Measurements from ENCODE around the gene PPP2CA. TPM values are rescaled to one million over a fixed set of nuclear protein-coding genes. Genes with fewer than 3 reads are reported as not detected.

The PPP2CA gene
- polyA plus RNA-seq, 1 donor, result 120 TPM

DNA sequence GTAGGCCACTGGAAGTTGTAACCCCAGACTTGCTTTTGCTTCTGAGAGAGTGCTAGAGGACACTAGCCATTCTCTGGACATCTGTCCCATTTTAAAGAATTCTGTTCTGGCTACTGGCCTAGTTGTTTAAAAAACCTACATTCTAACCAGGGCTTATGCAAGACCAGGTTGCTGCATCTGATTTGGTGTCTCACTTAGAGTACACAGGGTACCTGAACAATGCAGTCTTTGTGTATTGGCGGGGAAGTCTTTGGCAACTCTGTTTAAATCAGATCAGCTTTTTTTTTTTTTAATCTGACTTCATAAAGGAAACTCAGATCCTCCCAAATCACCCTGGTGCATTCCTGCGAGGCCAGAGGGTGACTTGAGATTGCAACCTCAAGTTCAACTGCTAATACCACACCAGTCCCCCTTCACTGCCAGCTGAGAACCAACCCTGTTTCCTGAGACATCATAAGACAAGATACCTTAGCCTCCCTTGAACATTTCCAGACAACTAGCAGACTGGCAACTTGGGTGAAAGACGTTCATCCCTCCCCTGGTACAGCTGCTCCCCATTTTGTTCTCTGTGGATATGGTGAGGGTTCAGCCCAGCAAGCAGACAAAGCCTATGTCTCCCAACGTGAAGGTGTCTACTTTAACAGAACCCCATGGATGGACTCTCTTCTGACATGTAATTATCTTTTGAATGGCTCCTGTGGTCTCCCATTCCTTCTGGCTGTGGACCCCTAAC lies 76.1 kb downstream of the PPP2CA start:
- no peak overlapping the region for H3K4me3 ChIP-seq (ENCODE audit: low read length)
- peaks cover 80% of the 10 kb centered on the region for H3K36me3 ChIP-seq (ENCODE audit: control insufficient read depth, insufficient read depth, low read length)

DNA sequence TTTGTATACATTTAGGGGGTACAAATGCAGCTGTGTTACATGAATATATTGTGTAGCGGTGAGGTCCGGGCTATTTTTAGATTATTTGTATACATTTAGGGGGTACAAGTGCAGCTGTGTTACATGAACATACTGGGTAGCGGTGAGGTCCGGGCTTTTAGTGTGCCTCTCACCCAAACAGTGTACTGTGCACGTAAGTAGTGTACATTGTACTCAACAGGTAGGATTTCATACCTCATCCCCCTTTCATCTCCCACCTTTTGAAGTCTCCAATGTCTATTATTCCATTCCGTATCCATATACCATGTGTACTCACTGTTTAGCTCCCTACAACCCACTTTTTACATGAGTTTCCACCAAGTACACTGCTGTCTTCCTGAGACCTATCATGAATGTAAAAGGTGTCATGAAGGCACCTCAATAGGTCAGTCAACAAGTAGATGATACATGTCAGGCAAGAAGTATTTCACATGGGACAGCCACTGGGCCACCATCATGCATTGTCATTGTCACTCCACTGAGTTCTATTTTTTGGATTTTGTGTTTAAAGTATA lies 76.8 kb downstream of the PPP2CA start:
- Histone ChIP-seq H3K27me3 (ENCODE audit: control insufficient read depth, insufficient read depth, low read length) (no peaks in the 10 kb centered on the region), H3K4me3 (ENCODE audit: low read length) (no peak overlapping the region), H3K4me1 (ENCODE audit: control insufficient read depth, insufficient read depth, low read length) (peaks cover 16% of the 10 kb centered on the region), H3K27ac (ENCODE audit: low read length) (no peak overlapping the region), H3K36me3 (ENCODE audit: control insufficient read depth, insufficient read depth, low read length) (peaks cover 86% of the 10 kb centered on the region), H3K9me3 (ENCODE audit: control insufficient read depth, low read depth, low read length) (no peaks in the 10 kb centered on the region)
- DNase-seq, result no peak
- WGBS (ENCODE audit: insufficient coverage, low lambda C conversion rate), result 80% methylated on average over 1 of the region's 6 CpGs

More for the DNA sequence above, 76.1 kb downstream of the PPP2CA start:
- H3K27me3 ChIP-seq (ENCODE audit: control insufficient read depth, insufficient read depth, low read length), result no peaks in the 10 kb centered on the region
- no CpG with 5 or more reads among the region's 4 CpGs for WGBS (ENCODE audit: insufficient coverage, low lambda C conversion rate)
- no peak overlapping the region for H3K27ac ChIP-seq (ENCODE audit: low read length)
- no peaks in the 10 kb centered on the region for H3K9me3 ChIP-seq (ENCODE audit: control insufficient read depth, low read depth, low read length)
- H3K4me1 ChIP-seq (ENCODE audit: control insufficient read depth, insufficient read depth, low read length), result peaks cover 10% of the 10 kb centered on the region
- DNase-seq, result peak in 1 of 2 donors; percentile 20

DNA sequence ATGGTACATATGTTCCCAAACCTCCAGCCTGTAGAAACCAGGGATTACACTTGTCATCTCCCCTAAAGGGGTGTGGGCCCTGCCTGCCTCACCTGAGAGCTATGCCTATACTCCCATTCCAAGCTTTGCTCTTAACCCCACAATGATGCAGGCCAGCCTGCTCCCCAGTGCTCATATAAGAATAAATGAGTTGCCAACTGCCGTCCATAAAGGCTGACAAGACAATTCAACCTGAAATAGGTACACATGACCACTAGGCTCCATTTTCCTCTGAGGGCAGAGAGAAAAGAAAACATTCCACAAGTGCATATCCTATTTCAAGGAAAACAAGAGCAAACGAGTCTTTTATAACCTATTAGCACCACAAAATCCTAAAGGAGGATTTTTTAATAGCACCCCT lies 77.6 kb downstream of the PPP2CA start:
- Histone ChIP-seq H3K4me1 (ENCODE audit: control insufficient read depth, insufficient read depth, low read length) (peaks cover 24% of the 10 kb centered on the region), H3K27ac (ENCODE audit: low read length) (no peak overlapping the region), H3K9me3 (ENCODE audit: control insufficient read depth, low read depth, low read length) (no peaks in the 10 kb centered on the region), H3K27me3 (ENCODE audit: control insufficient read depth, insufficient read depth, low read length) (no peaks in the 10 kb centered on the region), H3K36me3 (ENCODE audit: control insufficient read depth, insufficient read depth, low read length) (peaks cover 86% of the 10 kb centered on the region), H3K4me3 (ENCODE audit: low read length) (no peak overlapping the region)
- DNase-seq, result no peak
- WGBS (ENCODE audit: insufficient coverage, low lambda C conversion rate), result 38% methylated on average over 1 of the region's 2 CpGs

DNA sequence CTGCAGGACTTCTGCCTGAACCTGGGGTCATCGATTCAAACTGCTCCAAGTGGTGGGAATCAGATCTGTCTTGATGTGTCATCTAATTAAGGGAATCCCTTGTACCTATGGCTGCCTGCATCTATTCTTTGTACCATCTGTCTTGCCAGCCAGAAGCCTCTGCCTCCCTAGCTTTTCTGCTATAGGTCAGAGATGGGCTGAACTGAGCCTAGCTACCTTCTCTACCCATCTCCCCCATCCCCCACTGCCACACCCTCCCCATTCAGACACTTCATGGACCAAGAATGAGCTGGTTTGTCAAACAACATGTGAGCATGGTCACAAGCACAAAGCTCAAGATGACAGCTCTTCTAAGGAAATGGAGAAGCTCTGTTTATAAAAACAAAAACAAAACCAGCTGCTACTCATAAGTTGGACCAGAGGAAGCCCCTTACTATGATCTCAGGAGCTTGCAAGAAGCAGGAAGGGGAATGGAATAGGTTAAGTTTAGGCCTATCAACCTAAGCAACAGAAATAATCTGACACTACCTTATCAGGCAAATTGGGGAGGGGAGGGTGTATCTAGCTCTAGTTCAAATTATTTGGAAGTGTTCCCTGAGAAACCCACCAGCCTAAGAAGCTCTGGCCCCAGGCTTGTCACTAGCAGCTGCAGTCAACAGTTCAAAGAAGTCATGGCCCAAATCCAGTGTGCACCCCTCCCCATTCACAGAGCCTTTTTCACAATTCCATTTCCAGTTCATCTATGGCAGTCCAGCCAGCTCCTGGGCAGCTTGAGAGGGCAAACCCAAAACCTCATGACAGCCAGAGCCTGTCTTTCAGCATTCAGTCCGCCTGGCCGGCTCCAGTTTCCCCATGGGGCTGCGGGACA lies 79.0 kb downstream of the PPP2CA start:
- H3K36me3 ChIP-seq (ENCODE audit: control insufficient read depth, insufficient read depth, low read length), result peaks cover 83% of the 10 kb centered on the region
- H3K9me3 ChIP-seq (ENCODE audit: control insufficient read depth, low read depth, low read length), result no peaks in the 10 kb centered on the region
- peaks cover 38% of the 10 kb centered on the region for H3K4me1 ChIP-seq (ENCODE audit: control insufficient read depth, insufficient read depth, low read length)
- no peak for DNase-seq
- no CpG with 5 or more reads among the region's 4 CpGs for WGBS (ENCODE audit: insufficient coverage, low lambda C conversion rate)
- H3K27me3 ChIP-seq (ENCODE audit: control insufficient read depth, insufficient read depth, low read length), result no peaks in the 10 kb centered on the region
- no peak overlapping the region for H3K27ac ChIP-seq (ENCODE audit: low read length)
- no peak overlapping the region for H3K4me3 ChIP-seq (ENCODE audit: low read length)

DNA sequence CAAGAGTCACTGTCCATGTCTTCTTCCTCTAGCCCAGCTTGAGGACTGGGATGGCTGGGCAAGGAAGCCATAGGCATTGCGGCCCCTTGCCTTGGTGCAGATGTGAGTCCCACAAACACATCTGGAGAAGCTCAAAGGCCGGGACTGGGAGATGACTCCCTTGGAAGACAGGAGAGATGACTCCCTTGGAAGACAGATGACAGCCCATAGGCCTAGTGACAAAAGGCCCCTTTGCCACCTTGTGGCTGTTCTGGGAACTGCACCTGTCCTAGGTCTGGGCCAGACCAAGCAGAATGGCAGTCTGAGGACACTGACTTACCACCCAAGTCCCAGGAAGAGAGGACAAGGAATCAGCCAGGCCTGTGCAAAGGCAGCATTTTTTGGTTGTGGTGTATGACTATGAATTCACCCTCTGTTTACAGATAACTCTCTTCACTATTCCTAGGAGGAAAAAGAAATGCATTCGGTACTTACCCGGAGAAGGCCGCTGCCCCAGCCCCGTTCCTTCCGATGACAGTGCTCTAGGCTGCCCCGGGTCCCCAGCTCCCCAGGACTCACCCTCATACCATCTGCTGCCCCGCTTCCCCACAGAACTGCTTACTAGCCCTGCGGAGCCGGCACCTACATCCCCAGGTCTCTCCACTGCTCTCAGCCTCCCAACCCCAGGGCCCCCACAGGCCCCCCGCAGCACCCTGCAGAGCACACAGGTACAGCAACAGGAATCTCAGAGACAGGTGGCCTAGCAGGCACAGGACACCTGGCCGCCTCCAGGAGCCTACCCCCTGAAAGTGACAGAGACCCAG lies 79.9 kb downstream of the PPP2CA start:
- WGBS (ENCODE audit: insufficient coverage, low lambda C conversion rate), result no CpG with 5 or more reads among the region's 13 CpGs

DNA sequence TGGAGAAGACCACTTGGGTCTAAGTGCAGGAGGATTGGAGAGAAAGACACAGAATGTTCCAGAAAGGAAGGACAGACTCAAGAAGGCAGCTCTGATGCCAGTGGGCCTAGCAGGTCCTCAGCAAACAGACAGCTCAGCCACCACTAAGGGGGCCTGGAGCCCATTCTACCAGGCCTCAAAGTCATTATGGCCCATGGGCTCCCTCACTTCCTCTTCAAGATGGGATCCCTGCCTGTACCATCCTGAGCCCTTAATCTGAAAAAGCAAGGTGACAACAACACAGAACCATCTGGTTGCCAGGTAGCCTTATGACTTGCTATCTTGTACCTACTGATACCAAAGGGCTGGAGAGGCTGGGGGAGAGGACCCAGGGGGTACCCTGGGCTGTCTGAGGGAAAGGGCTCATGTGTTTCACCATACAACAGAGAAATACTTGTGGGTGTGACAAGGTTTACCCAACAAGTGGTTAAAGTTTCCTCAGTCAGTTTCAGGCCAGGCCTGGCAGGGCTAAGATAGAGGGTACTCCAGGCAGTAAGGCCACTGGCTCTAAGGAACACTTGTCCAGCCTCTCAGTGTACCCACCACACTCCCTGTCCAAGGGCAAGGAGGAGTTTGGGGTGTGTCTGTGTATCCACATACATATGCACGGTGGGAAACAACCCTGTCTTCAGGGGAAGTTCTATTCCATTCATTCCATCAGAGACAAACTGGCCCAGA lies 80.7 kb downstream of the PPP2CA start:
- H3K36me3 ChIP-seq (ENCODE audit: control insufficient read depth, insufficient read depth, low read length), result peaks cover 76% of the 10 kb centered on the region
- no peaks in the 10 kb centered on the region for H3K9me3 ChIP-seq (ENCODE audit: control insufficient read depth, low read depth, low read length)
- H3K27me3 ChIP-seq (ENCODE audit: control insufficient read depth, insufficient read depth, low read length), result no peaks in the 10 kb centered on the region
- no peak overlapping the region for H3K4me3 ChIP-seq (ENCODE audit: low read length)
- peaks cover 54% of the 10 kb centered on the region for H3K4me1 ChIP-seq (ENCODE audit: control insufficient read depth, insufficient read depth, low read length)
- peak overlapping the region; percentile 18 for H3K27ac ChIP-seq (ENCODE audit: low read length)
- WGBS (ENCODE audit: insufficient coverage, low lambda C conversion rate), result no CpG with 5 or more reads among the region's 1 CpG
- DNase-seq, result peak in 1 of 2 donors; percentile 26

More for the DNA sequence above, 79.9 kb downstream of the PPP2CA start:
- Histone ChIP-seq H3K4me1 (ENCODE audit: control insufficient read depth, insufficient read depth, low read length) (peaks cover 47% of the 10 kb centered on the region), H3K4me3 (ENCODE audit: low read length) (no peak overlapping the region), H3K9me3 (ENCODE audit: control insufficient read depth, low read depth, low read length) (no peaks in the 10 kb centered on the region), H3K36me3 (ENCODE audit: control insufficient read depth, insufficient read depth, low read length) (peaks cover 79% of the 10 kb centered on the region), H3K27ac (ENCODE audit: low read length) (peak overlapping the region; percentile 18), H3K27me3 (ENCODE audit: control insufficient read depth, insufficient read depth, low read length) (no peaks in the 10 kb centered on the region)
- DNase-seq, result peak; percentile 68 to 69

Other genes with a start within 250 kb of the PPP2CA start
- 255 TPM for gene VDAC1, start 221.1 kb downstream of the PPP2CA start, polyA plus RNA-seq
- 9.7 TPM for gene TCF7, start 111.4 kb downstream of the PPP2CA start, polyA plus RNA-seq
- 490 TPM for gene SKP1, start 49.1 kb downstream of the PPP2CA start, polyA plus RNA-seq
- 2.7 TPM for gene CDKL3, start 141.1 kb upstream of the PPP2CA start, polyA plus RNA-seq
- 130 TPM for gene UBE2B, start 145.5 kb upstream of the PPP2CA start, polyA plus RNA-seq
- gene CDKN2AIPNL, start 185.8 kb upstream of the PPP2CA start, polyA plus RNA-seq, result 28.0 TPM

All from large intestine (tissue), 3 donors.